Large intestine (tissue), 3 donors: ENCODE data around the gene MIEN1. TPM values are rescaled to one million over a fixed set of nuclear protein-coding genes. Genes with fewer than 3 reads are reported as not detected.
"Not testable (repeated sequence)": the region's sequence is repeated elsewhere in the genome, so short reads cannot be mapped to it uniquely, and the experiment has no call there.

Experiments used
- DNase-seq, 2 donors: peaks; one replicate each; pipeline versions ENCODE4 v3.0.0 to v3.0.0-alpha.2; 2013
- H3K27ac ChIP-seq: one replicate; pipeline ENCODE4 v1.5.1; 2013; ENCODE audit warnings: low read length
- H3K27me3 ChIP-seq: 2 replicates; pipeline ENCODE4 v1.6.1; 2013; ENCODE audit warnings: low read length; ENCODE audit not compliant: control insufficient read depth, insufficient read depth
- H3K36me3 ChIP-seq: 2 replicates; pipeline ENCODE4 v1.6.1; 2013; ENCODE audit warnings: low read length; ENCODE audit not compliant: control insufficient read depth, insufficient read depth
- H3K4me1 ChIP-seq: one replicate; pipeline ENCODE4 v1.6.1; 2013; ENCODE audit warnings: low read length; ENCODE audit not compliant: control insufficient read depth, insufficient read depth
- H3K4me3 ChIP-seq: one replicate; pipeline ENCODE4 v1.5.1; 2013; ENCODE audit warnings: low read length
- H3K9me3 ChIP-seq: one replicate; pipeline ENCODE4 v1.6.1; 2013; ENCODE audit warnings: mild to moderate bottlenecking, low read depth, low read length, moderate library complexity; ENCODE audit not compliant: control insufficient read depth
- WGBS: methylation state at CpG from one replicate; pipeline ENCODE4 v1.1.5; 2013; ENCODE audit warnings: low lambda C conversion rate; ENCODE audit not compliant: insufficient coverage; 5-methylcytosine and 5-hydroxymethylcytosine counted together
- polyA plus RNA-seq: library from polyadenylated mRNA; unstranded; fragments of 120-200 nt; gene quantifications from one replicate; pipeline ENCODE4 v1.2.1, GENCODE V29; 2013

The MIEN1 gene
- polyA plus RNA-seq, 1 donor: 43.8 TPM

- peak overlapping the region; percentile 76 for H3K4me3 ChIP-seq
- no CpG with 5 or more reads among the region's 6 CpGs for WGBS
- H3K9me3 ChIP-seq: no peaks in the 10 kb centered on the region
- H3K27me3 ChIP-seq: no peaks in the 10 kb centered on the region
- DNase-seq: no peak
- H3K27ac ChIP-seq: peak overlapping the region; percentile 74
- peaks cover 7% of the 10 kb centered on the region for H3K4me1 ChIP-seq
- peaks cover 49% of the 10 kb centered on the region for H3K36me3 ChIP-seq
These were observed 966 bp downstream of the MIEN1 start for GRCh38 chr17:39729280-39729851.

GRCh38 chr17:39727556-39727955, 2.8 kb downstream of the MIEN1 start:
- no peak overlapping the region for H3K27ac ChIP-seq
- no peaks in the 10 kb centered on the region for H3K9me3 ChIP-seq
- no peak overlapping the region for H3K4me3 ChIP-seq
- no peak for DNase-seq
- H3K36me3 ChIP-seq: peaks cover 65% of the 10 kb centered on the region
- H3K4me1 ChIP-seq: peaks cover 7% of the 10 kb centered on the region
- WGBS: no CpG with 5 or more reads among the region's 10 CpGs
- H3K27me3 ChIP-seq: no peaks in the 10 kb centered on the region

- DNase-seq: no peak
- no peak overlapping the region for H3K4me3 ChIP-seq
- no CpG with 5 or more reads among the region's 9 CpGs for whole genome bisulfite sequencing
- H3K36me3 ChIP-seq: peaks cover 72% of the 10 kb centered on the region
- H3K9me3 ChIP-seq: no peaks in the 10 kb centered on the region
- peaks cover 7% of the 10 kb centered on the region for H3K4me1 ChIP-seq
- H3K27ac ChIP-seq: no peak overlapping the region
- H3K27me3 ChIP-seq: no peaks in the 10 kb centered on the region
These were observed 3.7 kb downstream of the MIEN1 start for GRCh38 chr17:39726617-39727016.

- peaks cover 74% of the 10 kb centered on the region for H3K36me3 ChIP-seq
- not testable (repeated sequence) for H3K4me3 ChIP-seq, H3K9me3 ChIP-seq, H3K27me3 ChIP-seq, H3K27ac ChIP-seq, DNase-seq, H3K4me1 ChIP-seq
- 100% methylated on average over 1 of the region's 1 CpG for WGBS
These were observed 4.4 kb downstream of the MIEN1 start for GRCh38 chr17:39725923-39726322.

GRCh38 chr17:39724731-39725130, 5.6 kb downstream of the MIEN1 start:
- H3K36me3 ChIP-seq: peaks cover 84% of the 10 kb centered on the region
- H3K27ac ChIP-seq: no peak overlapping the region
- H3K27me3 ChIP-seq: no peaks in the 10 kb centered on the region
- peaks cover 3% of the 10 kb centered on the region for H3K4me1 ChIP-seq
- WGBS: no CpG with 5 or more reads among the region's 13 CpGs
- no peaks in the 10 kb centered on the region for H3K9me3 ChIP-seq
- no peak for DNase-seq
- H3K4me3 ChIP-seq: no peak overlapping the region

- Histone ChIP-seq H3K4me1 (no peaks in the 10 kb centered on the region), H3K4me3 (no peak overlapping the region), H3K9me3 (no peaks in the 10 kb centered on the region), H3K36me3 (peaks cover 85% of the 10 kb centered on the region), H3K27me3 (no peaks in the 10 kb centered on the region), H3K27ac (no peak overlapping the region)
- DNase-seq: no peak
- WGBS: 100% methylated on average over 2 of the region's 34 CpGs
These were observed 7.1 kb downstream of the MIEN1 start for GRCh38 chr17:39722965-39723848.

- Histone ChIP-seq H3K36me3 (peaks cover 83% of the 10 kb centered on the region), H3K27ac (no peak overlapping the region), H3K4me1 (no peaks in the 10 kb centered on the region), H3K27me3 (no peaks in the 10 kb centered on the region), H3K9me3 (no peaks in the 10 kb centered on the region), H3K4me3 (no peak overlapping the region)
- no CpG with 5 or more reads among the region's 6 CpGs for whole genome bisulfite sequencing
- no peak for DNase-seq
These were observed 8.2 kb downstream of the MIEN1 start for GRCh38 chr17:39722104-39722503.

GRCh38 chr17:39719563-39720355, 10.6 kb downstream of the MIEN1 start:
- Histone ChIP-seq H3K36me3 (peaks cover 81% of the 10 kb centered on the region), H3K4me3 (no peak overlapping the region), H3K4me1 (no peaks in the 10 kb centered on the region), H3K9me3 (no peaks in the 10 kb centered on the region), H3K27me3 (no peaks in the 10 kb centered on the region), H3K27ac (no peak overlapping the region)
- WGBS: 90% methylated on average over 2 of the region's 7 CpGs
- no peak for DNase-seq

GRCh38 chr17:39717660-39718059, 12.7 kb downstream of the MIEN1 start:
- Histone ChIP-seq H3K36me3 (peaks cover 79% of the 10 kb centered on the region), H3K27me3 (no peaks in the 10 kb centered on the region), H3K27ac (no peak overlapping the region), H3K9me3 (no peaks in the 10 kb centered on the region), H3K4me3 (no peak overlapping the region), H3K4me1 (no peaks in the 10 kb centered on the region)
- DNase-seq: no peak
- WGBS: no CpG with 5 or more reads among the region's 6 CpGs

- DNase-seq: no peak
- WGBS: no CpG with 5 or more reads among the region's 11 CpGs
These were observed 13.3 kb downstream of the MIEN1 start for GRCh38 chr17:39716879-39717536.

More at GRCh38 chr17:39716879-39717536, 13.3 kb downstream of the MIEN1 start:
- H3K27me3 ChIP-seq: no peaks in the 10 kb centered on the region
- no peak overlapping the region for H3K4me3 ChIP-seq
- H3K4me1 ChIP-seq: no peaks in the 10 kb centered on the region
- no peaks in the 10 kb centered on the region for H3K9me3 ChIP-seq
- H3K36me3 ChIP-seq: peaks cover 80% of the 10 kb centered on the region
- H3K27ac ChIP-seq: no peak overlapping the region
